Neutrophil (primary cell): ENCODE data around the gene MED31.

Experiments
- H3K27ac ChIP-seq: fragments of 200-600 bp; sonication (generic); 2 replicates; pipeline ENCODE4 v1.5.1; 2016; ENCODE audit warnings: mild to moderate bottlenecking, moderate library complexity
- H3K27me3 ChIP-seq: fragments of 200-600 bp; sonication (generic); 2 replicates; pipeline ENCODE4 v1.6.0; 2016; ENCODE audit warnings: mild to moderate bottlenecking
- H3K36me3 ChIP-seq: fragments of 200-600 bp; sonication (generic); 2 replicates; pipeline ENCODE4 v1.5.1; 2017
- H3K4me1 ChIP-seq, 2 experiments: fragments of 200-600 bp in 1 of 2; sonication (generic) in 1 of 2; 1 replicate in 1 of 2; 2 replicates in 1 of 2; pipeline versions ENCODE4 v1.5.1 to v1.6.1; 2013 to 2016; ENCODE audit warnings: low read depth in 1 of 2, low read length in 1 of 2, mild to moderate bottlenecking in 1 of 2, moderate library complexity in 1 of 2; ENCODE audit not compliant: control insufficient read depth in 1 of 2, insufficient read depth in 1 of 2
- H3K4me3 ChIP-seq, 2 experiments: fragments of 200-600 bp in 1 of 2; sonication (generic) in 1 of 2; 1 replicate in 1 of 2; 2 replicates in 1 of 2; pipeline ENCODE4 v1.5.1; 2013 to 2016; ENCODE audit warnings: low read depth in 1 of 2, low read length in 1 of 2, mild to moderate bottlenecking in 1 of 2, moderate library complexity in 1 of 2
- H3K9me3 ChIP-seq: fragments of 200-600 bp; sonication (generic); 2 replicates; pipeline ENCODE4 v1.5.1; 2016
- CTCF ChIP-seq: fragments of 200-600 bp; sonication (generic); IDR thresholded peaks from 2 replicates; pipeline ENCODE4 v1.5.1; 2016; ENCODE audit warnings: antibody characterized with exemption

The MED31 gene

GRCh38 chr17:6670999-6671398, 19.6 kb upstream of the MED31 start:
- no peak overlapping the region for H3K27ac ChIP-seq
- no peak overlapping the region for H3K4me3 ChIP-seq
- H3K27me3 ChIP-seq = peaks cover 71% of the 10 kb centered on the region
- TF ChIP-seq CTCF = no peak
- peaks cover 0 to 2% of the 10 kb centered on the region in 2 experiments for H3K4me1 ChIP-seq
- H3K9me3 ChIP-seq = no peaks in the 10 kb centered on the region
- no peaks in the 10 kb centered on the region for H3K36me3 ChIP-seq

GRCh38 chr17:6670571-6670970, 19.2 kb upstream of the MED31 start:
- Histone ChIP-seq H3K27ac (no peak overlapping the region), H3K27me3 (peaks cover 73% of the 10 kb centered on the region), H3K36me3 (no peaks in the 10 kb centered on the region), H3K4me1 (peaks cover 0 to 2% of the 10 kb centered on the region in 2 experiments), H3K4me3 (no peak overlapping the region), H3K9me3 (no peaks in the 10 kb centered on the region)
- no peak for TF ChIP-seq CTCF

GRCh38 chr17:6669479-6670212, 18.2 kb upstream of the MED31 start:
- H3K36me3 ChIP-seq = no peaks in the 10 kb centered on the region
- peaks cover 82% of the 10 kb centered on the region for H3K27me3 ChIP-seq
- no peak overlapping the region for H3K27ac ChIP-seq
- H3K4me3 ChIP-seq = no peak overlapping the region
- TF ChIP-seq CTCF = no peak
- peaks cover 0 to 2% of the 10 kb centered on the region in 2 experiments for H3K4me1 ChIP-seq
- H3K9me3 ChIP-seq = no peaks in the 10 kb centered on the region

- Histone ChIP-seq H3K4me3 (no peak overlapping the region), H3K4me1 (peaks cover 0 to 2% of the 10 kb centered on the region in 2 experiments), H3K9me3 (no peaks in the 10 kb centered on the region), H3K36me3 (no peaks in the 10 kb centered on the region), H3K27me3 (peaks cover 86% of the 10 kb centered on the region), H3K27ac (no peak overlapping the region)
- no peak for TF ChIP-seq CTCF
Measured at GRCh38 chr17:6668727-6669425, 17.5 kb upstream of the MED31 start.

GRCh38 chr17:6668219-6668618, 16.8 kb upstream of the MED31 start:
- H3K4me1 ChIP-seq = peaks cover 0 to 2% of the 10 kb centered on the region in 2 experiments
- TF ChIP-seq CTCF = no peak
- no peaks in the 10 kb centered on the region for H3K9me3 ChIP-seq
- no peak overlapping the region for H3K4me3 ChIP-seq
- no peaks in the 10 kb centered on the region for H3K36me3 ChIP-seq
- no peak overlapping the region for H3K27ac ChIP-seq
- H3K27me3 ChIP-seq = peaks cover 92% of the 10 kb centered on the region
